ENCODE results near the gene ZFHX3.

DNA sequence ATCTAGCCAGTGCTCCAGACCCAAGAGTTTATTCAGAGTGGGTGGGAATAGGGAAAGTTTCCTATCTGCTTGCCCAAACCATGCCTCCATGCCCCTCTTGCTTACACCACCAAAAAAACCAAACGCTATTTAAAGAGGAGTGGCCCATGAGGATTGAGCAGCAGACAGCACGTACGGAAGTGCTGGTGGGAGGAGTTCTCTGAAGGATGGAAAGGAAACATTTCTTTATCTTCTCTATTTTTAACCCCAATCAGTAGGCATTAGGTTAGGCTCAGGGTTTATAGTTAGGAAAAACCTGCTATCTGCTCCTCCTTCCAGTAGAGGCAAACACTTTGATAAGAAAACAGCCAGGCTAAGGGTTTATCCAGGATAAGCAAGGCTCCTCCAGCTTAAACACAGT lies 235.3 kb downstream of the ZFHX3 start:
- TF ChIP-seq NFIC (IDR thresholded peaks at IDR 0.05; ENCODE audit: low read depth, low read length) (no peak), TARDBP (IDR thresholded peaks at IDR 0.05; ENCODE audit: borderline replicate concordance) (no peak), MEF2A (IDR thresholded peaks at IDR 0.05; ENCODE audit: insufficient read depth, low read depth, low read length) (no peak), BRCA1 (IDR thresholded peaks at IDR 0.05; ENCODE audit: low read depth, low read length) (no peak), YY1 (IDR thresholded peaks at IDR 0.05; ENCODE audit: low read depth, low read length) (no peak), SPI1 (IDR thresholded peaks at IDR 0.05; ENCODE audit: borderline replicate concordance, insufficient read depth, low read depth, low read length) (no peak)
- TF ChIP-seq, protein P1, sequence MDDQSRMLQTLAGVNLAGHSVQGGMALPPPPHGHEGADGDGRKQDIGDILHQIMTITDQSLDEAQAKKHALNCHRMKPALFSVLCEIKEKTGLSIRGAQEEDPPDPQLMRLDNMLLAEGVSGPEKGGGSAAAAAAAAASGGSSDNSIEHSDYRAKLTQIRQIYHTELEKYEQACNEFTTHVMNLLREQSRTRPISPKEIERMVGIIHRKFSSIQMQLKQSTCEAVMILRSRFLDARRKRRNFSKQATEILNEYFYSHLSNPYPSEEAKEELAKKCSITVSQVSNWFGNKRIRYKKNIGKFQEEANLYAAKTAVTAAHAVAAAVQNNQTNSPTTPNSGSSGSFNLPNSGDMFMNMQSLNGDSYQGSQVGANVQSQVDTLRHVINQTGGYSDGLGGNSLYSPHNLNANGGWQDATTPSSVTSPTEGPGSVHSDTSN (IDR thresholded peaks at IDR 0.05; ENCODE audit: insufficient replicate concordance, low read depth, low read length) = no peak
- TF ChIP-seq, protein P2, sequence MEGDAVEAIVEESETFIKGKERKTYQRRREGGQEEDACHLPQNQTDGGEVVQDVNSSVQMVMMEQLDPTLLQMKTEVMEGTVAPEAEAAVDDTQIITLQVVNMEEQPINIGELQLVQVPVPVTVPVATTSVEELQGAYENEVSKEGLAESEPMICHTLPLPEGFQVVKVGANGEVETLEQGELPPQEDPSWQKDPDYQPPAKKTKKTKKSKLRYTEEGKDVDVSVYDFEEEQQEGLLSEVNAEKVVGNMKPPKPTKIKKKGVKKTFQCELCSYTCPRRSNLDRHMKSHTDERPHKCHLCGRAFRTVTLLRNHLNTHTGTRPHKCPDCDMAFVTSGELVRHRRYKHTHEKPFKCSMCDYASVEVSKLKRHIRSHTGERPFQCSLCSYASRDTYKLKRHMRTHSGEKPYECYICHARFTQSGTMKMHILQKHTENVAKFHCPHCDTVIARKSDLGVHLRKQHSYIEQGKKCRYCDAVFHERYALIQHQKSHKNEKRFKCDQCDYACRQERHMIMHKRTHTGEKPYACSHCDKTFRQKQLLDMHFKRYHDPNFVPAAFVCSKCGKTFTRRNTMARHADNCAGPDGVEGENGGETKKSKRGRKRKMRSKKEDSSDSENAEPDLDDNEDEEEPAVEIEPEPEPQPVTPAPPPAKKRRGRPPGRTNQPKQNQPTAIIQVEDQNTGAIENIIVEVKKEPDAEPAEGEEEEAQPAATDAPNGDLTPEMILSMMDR (IDR thresholded peaks at IDR 0.05 in 2 of 3, conservative IDR thresholded peaks at IDR 0.05 in 1 of 3; ENCODE audit: control insufficient read depth in 2 of 3, extremely low read depth in 1 of 3, insufficient read depth in 1 of 3, low read depth in 3 of 3, low read length in 3 of 3) = no peak
- TF ChIP-seq, protein P3, sequence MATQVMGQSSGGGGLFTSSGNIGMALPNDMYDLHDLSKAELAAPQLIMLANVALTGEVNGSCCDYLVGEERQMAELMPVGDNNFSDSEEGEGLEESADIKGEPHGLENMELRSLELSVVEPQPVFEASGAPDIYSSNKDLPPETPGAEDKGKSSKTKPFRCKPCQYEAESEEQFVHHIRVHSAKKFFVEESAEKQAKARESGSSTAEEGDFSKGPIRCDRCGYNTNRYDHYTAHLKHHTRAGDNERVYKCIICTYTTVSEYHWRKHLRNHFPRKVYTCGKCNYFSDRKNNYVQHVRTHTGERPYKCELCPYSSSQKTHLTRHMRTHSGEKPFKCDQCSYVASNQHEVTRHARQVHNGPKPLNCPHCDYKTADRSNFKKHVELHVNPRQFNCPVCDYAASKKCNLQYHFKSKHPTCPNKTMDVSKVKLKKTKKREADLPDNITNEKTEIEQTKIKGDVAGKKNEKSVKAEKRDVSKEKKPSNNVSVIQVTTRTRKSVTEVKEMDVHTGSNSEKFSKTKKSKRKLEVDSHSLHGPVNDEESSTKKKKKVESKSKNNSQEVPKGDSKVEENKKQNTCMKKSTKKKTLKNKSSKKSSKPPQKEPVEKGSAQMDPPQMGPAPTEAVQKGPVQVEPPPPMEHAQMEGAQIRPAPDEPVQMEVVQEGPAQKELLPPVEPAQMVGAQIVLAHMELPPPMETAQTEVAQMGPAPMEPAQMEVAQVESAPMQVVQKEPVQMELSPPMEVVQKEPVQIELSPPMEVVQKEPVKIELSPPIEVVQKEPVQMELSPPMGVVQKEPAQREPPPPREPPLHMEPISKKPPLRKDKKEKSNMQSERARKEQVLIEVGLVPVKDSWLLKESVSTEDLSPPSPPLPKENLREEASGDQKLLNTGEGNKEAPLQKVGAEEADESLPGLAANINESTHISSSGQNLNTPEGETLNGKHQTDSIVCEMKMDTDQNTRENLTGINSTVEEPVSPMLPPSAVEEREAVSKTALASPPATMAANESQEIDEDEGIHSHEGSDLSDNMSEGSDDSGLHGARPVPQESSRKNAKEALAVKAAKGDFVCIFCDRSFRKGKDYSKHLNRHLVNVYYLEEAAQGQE (IDR thresholded peaks at IDR 0.05; ENCODE audit: low read depth, low read length) = no peak
- TF ChIP-seq, protein P4, sequence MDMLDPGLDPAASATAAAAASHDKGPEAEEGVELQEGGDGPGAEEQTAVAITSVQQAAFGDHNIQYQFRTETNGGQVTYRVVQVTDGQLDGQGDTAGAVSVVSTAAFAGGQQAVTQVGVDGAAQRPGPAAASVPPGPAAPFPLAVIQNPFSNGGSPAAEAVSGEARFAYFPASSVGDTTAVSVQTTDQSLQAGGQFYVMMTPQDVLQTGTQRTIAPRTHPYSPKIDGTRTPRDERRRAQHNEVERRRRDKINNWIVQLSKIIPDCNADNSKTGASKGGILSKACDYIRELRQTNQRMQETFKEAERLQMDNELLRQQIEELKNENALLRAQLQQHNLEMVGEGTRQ (IDR thresholded peaks at IDR 0.05; ENCODE audit: borderline replicate concordance, low read depth, low read length) = no peak
